HS-5 (cell line): Measurements from ENCODE around the gene GAB2.

ENCODE experiments used
- DNase-seq: peaks from one replicate; pipeline ENCODE4 v3.0.0-alpha.2; 2012; ENCODE audit warnings: low read depth

The GAB2 gene

DNA sequence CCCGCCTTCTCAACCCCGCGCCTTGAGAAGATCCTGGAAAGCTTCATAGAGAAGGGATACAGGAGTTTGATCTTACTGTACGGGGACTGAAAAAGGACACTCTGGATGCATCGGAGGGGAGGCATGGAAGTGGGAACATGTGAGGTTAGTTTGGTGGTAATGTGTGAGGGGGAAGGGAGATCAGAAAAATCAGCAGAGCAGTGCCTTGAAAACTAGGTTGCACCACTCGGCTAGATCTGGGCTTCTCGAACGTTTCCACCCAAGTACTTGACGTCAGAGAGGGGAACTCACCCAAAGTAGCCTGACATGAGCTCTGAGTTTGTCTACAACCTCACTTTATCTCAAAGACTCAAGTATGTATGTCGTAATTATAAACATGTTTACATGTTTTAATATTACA, 214.4 kb downstream of the GAB2 start:
- no peak for DNase-seq

DNA sequence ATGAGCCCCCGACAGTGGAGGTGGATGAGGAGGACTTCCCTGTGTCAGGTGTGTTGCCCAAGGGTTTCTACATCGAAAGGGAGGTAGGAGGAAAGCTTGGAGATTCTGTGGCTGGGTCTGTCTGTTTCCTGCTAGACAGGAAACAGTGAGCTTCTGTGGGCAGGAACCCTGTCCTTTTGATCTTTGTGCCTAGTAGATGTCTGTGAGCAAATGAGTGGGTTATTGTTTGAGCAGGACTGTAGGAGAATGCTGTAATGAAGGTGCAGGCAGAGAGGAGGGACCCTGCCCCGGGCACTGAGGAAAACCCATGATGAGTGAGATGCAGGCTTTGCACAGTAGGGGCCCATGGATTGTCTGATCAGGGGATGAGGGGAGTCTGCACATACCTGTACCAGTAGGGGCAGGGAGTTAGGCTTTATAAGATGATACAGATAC, 214.9 kb downstream of the GAB2 start:
- DNase-seq = no peak

DNA sequence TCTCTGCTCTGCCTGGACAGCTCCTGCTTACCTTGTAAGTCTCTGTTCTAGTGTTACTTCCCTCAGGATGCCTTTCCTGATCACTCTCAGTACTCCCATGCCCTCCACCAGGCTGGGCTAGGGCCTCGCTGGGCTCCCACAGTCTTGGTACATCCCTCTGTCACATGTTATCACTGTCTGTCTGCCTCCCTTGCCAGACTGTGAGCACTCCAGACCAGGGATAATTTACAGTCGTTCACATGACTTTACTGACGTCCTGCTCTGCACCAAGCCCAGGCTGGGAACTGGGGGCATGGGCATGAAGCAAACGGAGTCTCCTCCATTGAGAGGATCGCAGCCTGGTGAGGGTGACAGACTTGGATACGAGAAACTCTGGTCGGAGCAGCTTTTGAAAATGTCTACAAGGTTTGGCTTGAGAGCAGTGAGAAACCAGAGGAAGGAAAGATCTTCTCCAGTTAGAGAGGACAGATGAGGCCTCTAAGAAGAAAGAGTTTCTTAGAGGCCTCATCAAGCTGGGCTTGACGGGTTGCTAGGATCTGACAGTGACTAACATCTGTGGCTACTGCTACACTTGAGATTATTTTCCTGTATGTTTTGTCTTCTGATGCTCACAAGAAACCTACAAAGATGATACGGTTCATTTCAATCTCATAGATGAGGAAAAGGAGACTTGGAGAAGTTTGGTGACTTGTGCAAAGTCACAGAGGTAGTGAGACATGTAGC, 216.4 kb downstream of the GAB2 start:
- DNase-seq = no peak

DNA sequence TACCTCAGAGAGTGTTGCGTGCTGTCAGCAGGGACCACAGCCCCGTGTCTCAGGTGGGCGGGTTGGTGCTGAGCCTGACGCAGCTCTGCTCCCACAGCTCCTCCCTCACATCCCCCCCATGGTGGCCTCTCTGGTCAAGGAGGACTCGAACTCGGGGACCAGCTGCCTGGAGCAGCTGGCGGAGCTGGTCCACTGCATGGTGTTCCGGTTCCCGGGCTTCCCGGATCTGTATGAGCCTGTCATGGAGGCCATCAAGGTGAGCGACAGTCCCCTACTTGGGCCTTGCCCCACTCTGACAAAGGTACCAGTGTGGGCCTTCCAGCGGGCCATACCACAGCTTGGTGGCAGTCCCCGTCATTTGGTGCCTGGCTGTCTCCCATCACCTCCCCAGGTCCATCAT, 217.1 kb downstream of the GAB2 start:
- DNase-seq = no peak

DNA sequence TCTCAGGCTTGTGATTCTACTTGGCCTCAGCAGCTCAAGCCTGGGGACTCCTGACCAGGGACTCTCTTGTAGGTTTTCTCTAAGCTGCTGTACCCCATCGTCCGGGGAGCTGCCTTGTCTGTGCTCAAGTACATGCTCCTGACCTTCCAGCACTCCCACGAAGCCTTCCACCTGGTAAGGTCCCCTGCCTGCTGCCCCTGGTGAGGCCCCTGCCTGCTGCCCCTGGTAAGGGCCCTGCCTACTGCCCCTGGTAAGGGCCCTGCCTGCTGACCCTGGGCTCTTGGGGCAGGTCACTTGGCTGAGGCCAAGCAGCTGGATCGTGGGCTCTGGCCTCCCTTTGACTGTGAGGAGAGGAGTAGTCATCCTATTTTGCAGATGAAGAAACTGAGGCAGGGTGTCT, 217.6 kb downstream of the GAB2 start:
- DNase-seq = no peak

DNA sequence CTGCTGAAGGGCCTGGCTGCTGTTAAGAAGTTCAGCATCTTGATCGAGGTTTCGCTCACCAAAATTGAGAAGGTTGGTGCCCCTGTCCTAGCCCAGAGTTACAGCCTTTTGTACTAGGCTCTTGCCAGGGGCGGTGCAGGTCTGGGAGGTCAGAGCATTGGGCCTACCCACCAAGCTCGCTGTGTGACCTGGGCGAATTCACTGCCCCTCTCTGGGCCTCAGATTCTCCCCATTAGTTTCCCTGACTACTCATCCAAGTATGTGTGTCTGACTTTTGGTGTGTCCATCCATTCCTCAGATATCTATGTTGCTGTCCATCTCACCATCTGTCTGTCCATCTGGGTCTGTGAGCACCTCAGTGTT, 218.0 kb downstream of the GAB2 start:
- DNase-seq = no peak

DNA sequence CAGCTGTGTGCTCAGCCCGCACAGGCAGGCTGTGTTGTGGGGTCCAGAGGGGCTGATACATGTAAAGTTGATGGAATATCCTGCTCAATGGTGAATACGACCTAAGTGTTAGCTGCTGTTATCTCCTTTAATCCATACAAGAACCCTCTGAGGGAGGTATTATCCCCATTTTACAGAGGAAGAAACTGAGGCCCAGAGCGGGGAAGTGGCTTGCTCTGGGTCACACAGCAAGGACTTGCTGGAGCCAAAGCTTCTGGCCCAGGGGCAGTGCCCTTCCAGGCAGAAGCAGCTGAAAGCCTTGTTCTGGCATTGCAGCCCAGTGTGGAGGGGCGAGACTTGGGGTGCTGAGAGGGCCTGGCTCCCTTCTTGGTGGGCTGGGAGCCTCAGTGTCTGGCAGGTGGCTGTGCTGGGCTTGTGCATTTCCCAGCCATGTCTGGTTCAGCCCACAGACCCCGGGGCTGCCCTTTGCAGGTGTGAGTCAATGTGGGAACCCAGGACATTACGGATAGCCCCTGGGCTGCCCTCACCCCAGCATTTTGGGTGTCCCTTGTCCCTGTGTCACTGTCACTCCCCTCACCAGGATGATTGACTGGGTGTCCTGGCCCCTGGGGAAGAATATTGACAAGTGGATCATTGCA, 218.5 kb downstream of the GAB2 start:
- DNase-seq = no peak

DNA sequence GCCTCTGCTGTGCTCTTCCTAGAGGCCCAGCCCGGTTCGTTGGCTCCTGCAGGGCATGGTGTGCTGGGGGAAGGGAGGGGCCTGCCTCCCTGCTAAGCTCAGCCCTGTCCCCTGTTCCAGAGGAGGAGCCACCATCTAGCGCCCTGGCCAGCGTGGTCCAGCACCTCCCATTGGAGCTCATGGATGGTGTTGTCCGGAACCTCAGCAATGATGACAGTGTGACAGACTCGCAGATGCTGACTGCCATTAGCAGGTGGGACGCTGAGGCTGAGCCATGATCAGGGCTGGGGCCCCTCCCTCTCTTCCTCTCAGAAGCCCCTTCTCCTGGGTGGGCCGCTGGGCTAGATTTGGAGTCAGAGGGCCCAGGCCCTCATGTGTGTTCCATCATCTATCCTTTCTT, 219.8 kb downstream of the GAB2 start:
- DNase-seq = no peak

DNA sequence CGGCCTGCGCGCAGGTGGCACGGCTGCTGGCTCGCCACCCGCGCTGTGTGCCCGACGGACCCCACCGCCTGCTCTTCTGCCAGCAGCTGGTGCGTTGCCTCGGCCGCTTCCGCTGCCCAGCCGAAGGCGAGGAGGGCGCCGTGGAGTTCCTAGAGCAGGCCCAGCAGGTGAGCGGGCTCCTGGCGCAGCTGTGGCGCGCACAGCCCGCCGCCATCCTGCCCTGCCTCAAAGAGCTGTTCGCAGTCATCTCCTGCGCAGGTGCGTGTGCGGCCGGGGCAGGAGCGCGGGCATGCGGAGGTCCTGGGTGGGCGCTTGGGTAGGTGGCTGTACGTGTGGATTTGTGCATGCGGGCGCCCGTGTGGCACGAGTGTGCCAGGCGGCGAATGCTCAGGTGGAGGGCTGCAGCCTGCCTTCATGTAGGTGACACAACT, 220.9 kb downstream of the GAB2 start:
- no peak for DNase-seq

DNA sequence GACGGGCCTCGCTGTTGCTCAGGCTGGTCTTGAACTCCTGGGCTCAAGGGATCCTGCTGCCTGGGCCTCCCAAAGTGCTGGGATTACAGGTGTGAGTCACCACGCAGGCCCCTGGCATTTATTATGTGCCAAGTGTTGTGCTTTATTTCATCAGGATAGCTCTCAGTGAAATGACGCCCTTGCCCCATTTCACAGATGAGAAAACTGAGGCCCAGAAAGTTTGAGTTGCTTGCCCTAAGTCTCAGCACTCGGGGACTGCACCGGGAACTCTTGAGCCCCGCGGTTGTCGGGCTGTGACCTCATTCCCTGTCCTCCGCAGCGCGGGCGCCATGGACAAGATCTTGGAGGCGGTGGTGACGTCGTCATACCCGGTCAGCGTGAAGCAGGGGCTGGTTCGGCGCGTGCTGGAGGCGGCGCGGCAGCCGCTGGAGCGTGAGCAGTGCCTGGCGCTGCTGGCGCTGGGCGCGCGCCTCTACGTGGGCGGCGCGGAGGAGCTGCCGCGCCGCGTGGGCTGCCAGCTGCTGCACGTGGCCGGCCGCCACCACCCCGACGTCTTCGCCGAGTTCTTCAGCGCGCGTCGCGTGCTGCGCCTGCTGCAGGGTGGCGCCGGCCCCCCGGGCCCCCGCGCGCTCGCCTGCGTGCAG, 221.6 kb downstream of the GAB2 start:
- no peak for DNase-seq

DNA sequence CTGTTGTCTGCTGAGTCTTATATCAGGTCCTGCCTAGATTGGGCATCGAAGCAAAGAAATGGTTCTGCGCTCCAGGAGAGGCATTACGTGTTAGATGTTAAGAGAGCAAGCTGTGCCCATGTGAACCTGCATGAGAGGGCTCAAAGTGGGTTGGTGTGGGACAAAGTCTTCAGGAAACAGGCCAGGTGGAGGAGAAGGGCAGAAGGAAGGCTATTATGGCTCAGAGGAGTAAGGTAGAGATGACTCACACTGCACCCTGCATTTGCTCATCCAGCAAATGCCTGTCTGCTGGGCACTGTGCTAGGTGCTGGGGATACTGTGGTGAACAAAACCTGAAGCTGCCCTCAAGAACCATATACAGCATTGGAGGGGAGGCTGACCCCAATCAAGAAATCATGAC, 223.1 kb downstream of the GAB2 start:
- DNase-seq = no peak

DNA sequence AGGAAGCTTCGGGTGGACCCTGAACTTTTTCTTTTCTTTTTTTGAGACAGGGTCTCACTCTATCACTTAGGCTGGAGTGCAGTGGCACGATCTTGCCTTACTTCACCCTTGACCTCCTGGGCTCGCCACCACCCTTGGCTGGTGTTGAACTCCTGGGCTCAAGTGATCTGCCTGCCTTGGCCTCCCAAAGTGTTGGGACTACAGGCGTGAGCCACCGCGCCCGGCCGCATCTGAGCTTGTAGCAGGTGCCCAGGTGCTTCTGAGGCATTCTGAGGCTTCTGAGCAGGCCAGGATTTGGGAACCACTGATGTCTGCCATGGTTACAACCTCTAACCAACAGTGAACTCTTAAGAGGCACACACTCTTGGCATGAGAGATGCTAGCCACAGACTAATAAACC, 223.8 kb downstream of the GAB2 start:
- DNase-seq = no peak

DNA sequence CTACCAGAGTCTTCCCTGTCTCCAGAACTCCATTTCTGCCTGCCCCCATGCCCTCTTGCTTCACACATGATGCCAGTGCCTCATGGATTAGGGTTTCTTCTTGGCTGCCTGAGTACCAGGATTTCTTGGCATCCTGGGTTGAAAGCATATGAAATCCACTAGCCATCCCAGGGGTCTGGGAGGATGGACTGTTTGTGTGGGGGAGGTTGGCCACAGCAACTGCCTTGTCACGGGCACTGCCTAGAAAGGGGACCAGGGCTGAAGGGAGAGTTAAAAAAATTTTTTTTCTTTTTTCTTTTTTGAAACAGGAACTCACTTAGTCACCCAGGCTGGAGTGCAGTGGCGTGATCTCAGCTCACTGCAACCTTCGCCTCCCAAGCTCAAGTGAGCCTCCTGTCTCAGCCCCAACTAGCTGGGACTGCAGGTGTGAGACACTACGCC, 224.7 kb downstream of the GAB2 start:
- DNase-seq = no peak

DNA sequence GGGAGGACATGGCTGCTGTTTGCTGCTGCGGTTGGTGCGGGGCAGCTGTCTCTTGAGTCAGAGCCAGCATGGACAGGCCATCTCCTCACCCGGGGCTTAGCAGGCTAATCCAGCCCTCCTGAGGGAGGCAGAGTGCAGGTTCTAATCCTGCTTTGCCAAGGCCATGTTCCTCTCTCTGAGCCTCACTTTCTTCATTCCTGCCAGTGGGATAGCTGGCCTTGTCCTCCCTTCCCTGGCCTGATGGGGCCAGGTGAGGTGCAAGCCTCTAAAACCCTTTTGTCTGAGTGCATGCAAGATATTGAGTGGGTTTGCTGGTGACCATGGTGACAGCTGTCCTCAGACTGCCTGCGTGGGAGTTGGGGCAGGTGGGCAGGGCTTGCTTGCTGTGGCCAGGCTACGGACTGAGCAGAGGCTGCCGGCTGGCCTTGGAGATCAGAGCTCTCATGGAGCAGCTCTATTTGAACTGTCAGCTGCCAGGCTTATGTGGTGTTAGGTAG, 225.3 kb downstream of the GAB2 start:
- no peak for DNase-seq

DNA sequence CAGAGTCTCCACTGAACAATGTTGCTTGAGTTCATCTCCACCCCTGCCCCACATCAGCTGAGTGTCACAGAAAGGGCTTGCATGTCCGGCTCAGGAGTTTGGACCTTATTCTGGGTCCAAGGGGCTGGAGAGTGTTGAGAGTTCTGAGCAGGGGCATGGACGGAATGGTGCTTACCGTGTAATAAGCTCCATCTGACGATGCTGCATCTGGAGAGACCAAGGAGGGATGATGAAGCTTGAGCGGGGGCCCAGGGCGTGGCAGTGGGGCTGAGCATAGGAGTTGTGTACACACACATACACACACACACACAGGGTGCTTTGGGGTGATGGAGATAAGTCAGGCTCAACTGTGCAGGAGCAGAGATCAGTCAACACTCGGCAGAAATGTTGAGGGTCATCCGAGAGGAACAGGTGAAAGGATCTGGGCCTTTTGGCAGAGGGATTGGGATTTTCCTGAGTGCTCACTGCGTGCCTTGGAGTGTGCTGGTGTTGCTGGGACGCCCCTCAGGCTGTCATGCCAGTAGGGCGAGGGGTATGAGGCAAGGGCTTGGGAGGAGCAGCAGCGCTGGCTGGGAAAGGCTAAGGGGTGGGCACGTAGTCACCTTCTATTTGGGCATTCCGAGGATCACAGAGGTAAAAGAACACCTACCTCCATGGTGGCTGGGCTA, 226.6 kb downstream of the GAB2 start:
- no peak for DNase-seq

DNA sequence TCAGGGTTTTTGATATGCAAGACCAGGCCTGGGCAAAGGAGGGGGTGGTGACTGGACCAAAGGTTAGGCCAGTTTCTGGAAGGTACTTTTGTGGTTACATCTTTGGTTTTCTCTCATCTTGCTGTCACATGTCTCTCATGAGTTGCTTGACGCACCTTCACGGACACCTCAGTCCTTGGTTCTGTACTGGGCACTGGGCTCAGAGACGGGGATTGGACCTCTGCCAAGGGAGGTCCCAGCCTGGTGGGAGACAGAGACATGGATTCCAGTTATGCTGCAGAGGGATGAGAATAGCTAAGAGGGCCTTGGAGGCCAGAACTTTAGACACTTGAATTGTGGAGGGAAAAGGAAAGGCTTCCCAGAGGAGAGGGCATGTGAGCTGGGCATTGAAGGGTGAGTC, 227.2 kb downstream of the GAB2 start:
- DNase-seq = no peak

DNA sequence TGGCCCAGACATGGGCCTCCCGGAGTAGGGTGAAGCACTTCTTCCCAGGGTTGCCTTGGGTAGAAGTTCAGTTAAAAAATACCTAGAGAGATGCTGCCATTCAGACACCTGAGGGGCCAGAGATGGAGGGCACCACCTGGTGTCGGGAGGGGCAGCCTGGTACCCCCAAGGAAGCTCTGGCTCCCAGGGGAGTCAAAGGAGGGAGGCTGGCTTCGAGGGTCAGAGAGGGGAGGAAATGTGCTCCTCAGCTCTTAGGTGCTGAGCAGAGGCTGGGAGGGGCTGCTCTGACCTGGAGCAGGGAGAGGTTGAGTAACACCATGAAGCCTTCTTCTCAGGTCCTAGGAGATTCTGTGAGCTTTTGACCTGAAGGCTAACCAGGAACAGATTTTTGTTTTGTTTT, 227.8 kb downstream of the GAB2 start:
- no peak for DNase-seq

DNA sequence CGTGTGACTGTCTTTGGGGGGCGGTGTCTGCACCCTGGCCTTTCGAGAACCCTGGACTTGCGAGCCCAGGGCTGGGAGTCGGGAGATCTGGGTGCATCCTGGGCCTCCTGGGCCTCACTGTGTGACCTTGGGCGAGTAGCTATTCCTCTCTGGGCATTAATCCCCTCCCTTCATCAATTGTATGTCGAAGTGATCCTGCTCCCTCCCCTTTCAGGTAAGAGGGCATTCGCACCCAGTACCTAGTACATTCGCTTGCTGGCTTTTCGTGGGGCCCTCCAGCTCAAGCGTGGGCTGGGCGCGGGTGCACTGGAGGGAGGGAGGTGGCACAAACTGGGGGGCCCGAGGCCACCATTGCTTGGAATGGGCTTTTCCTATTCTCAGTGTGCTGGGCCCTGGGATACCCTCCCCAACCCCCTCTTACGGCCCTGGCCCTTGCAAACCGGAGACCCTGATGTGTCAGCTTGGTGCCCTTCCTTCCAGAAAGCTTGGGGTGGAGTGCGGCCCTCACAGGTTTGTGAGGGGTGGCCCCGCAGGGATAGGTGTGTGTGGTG, 228.4 kb downstream of the GAB2 start:
- DNase-seq = no peak

DNA sequence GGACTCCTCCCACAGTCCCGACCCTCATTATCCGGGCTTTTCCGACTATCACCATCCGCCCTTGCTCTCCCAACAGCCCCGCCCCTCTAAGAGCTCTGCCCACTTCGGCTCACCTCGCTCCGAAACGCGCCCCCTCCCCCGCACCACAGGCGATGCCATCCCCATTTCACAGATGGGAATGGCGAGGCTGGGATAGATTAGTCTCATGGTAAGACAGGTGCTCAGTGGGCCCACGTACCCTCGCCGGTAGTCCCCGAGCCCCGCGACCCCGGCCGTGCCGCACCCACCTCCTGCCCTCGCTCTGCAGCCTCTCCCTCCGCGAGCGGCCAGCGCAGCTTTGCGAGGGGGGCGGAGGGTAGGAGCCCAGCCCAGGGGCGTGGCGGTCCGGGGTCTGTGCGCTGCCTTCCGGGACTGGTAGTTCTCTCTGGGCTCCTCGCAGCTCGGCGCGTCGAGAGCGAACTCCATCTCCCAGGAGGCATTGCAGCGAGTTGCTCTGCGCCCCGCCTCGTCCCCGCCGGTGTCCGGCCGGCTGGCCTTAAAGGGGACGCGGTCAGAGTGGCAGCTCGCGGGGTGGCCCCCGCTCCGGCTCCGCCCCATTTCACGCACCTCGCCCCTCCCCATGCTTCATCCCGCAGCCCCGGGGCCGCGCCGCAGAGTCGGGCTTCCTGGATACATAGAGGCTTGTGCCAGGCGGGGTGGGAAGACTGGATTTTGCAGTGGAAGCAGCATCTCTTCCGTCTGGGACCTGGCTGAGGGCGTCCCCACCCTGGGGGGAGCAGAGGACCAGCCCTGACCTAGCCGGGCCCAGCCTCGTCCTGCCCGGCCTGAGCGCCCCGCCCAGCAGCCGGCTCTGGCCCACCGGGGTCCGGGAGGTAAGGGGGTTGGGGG, 229.1 kb downstream of the GAB2 start, which contains the start of the genes KCTD21 and USP35:
TSS of gene KCTD21 (minus strand) at position 341 of the 888 bp plus-strand sequence. CDS start 14,072 bp downstream, outside the sequence.
TSS of gene USP35 (plus strand) at position 634 of the 888 bp plus-strand sequence. CDS start 7,327 bp downstream, outside the sequence.
- peak; percentile 80 for DNase-seq

DNA sequence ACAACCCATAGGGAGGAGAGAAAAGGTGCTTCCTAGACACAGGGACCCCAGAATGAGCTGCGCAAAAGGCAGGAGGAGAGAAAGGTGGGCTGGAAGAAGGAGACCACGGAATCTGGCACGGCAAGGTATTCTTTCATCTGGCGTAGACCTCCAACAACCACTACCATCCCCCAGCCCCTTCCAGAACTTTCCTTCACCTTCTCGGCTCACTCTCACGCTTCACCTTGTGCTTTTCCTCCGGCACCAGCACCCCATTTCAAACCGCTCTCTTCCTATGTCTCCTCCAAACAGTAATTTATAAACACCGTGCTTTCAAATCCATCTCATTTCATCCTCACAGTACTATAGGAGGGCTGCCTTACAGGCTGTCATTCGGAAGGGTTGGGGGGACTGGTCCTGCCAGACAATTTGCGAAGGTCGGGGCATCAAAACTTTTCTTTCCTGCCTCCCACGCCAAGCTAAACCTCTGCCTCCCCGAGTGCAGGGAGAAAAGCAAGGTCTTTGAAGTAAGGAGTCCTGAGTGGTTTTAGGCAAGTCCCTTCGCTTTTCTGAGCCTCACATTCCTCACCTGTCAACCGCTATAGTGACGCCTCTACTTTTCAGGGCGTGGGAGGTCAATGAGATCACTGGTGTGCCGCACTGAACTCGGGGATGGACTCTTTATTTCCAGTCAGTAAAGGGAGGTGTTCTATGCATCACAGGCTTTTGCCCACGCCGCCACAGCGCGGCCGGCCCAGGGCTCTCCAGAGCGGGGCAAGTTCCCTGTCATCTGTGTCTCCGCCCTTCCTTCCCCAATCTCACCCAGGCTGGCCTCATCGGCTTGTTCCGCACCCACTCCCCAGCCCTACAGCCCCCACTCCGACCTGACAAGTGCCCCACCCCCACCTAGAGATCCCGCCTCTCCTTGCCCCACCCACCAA, 230.0 kb downstream of the GAB2 start:
- DNase-seq = peak; percentile 15
